Neuronal stem cell (in vitro differentiated cells): ENCODE results near the gene COA1. TPM values are rescaled to one million over a fixed set of nuclear protein-coding genes. Genes with fewer than 3 reads are reported as not detected.
"Not testable (repeated sequence)": the region's sequence is repeated elsewhere in the genome, so short reads cannot be mapped to it uniquely, and the experiment has no call there.

Experiments used
- DNase-seq: peaks from one replicate; pipeline ENCODE4 v3.0.0-alpha.2; 2013; ENCODE audit warnings: low spot score
- H2AFZ ChIP-seq: one replicate; pipeline ENCODE4 v1.6.1; 2013; ENCODE audit warnings: mild to moderate bottlenecking, low read length, inconsistent platforms
- H2AK5ac ChIP-seq: 2 replicates; pipeline ENCODE4 v1.6.1; 2013; ENCODE audit warnings: low read depth, mild to moderate bottlenecking, inconsistent platforms, low read length, moderate library complexity, mixed read lengths
- H2BK120ac ChIP-seq: 2 replicates; pipeline ENCODE4 v1.6.1; 2013; ENCODE audit warnings: low read depth, mild to moderate bottlenecking, inconsistent platforms, low read length, moderate library complexity, mixed read lengths
- H2BK12ac ChIP-seq: one replicate; pipeline ENCODE4 v1.6.1; 2013; ENCODE audit warnings: low read length, inconsistent platforms
- H2BK15ac ChIP-seq: 2 replicates; pipeline ENCODE4 v1.6.1; 2013; ENCODE audit warnings: mild to moderate bottlenecking, low read length, inconsistent platforms, mixed read lengths
- H2BK5ac ChIP-seq: one replicate; pipeline ENCODE4 v1.6.1; 2013; ENCODE audit warnings: inconsistent platforms, mild to moderate bottlenecking, low read length, moderate library complexity
- H3K14ac ChIP-seq: one replicate; pipeline ENCODE4 v1.6.1; 2013; ENCODE audit warnings: low read length, inconsistent platforms
- H3K18ac ChIP-seq: 2 replicates; pipeline ENCODE4 v1.6.1; 2013; ENCODE audit warnings: low read length, inconsistent platforms
- H3K23ac ChIP-seq: 2 replicates; pipeline ENCODE4 v1.6.1; 2013; ENCODE audit warnings: low read depth, mild to moderate bottlenecking, mixed read lengths, low read length, inconsistent platforms; ENCODE audit not compliant: poor library complexity
- H3K27ac ChIP-seq: replicated peaks from 3 replicates; pipeline ENCODE4 v1.5.1; 2013; ENCODE audit warnings: low read length, inconsistent platforms
- H3K27me3 ChIP-seq, 3 experiments: 2 replicates each; pipeline ENCODE4 v1.6.1; 2013; ENCODE audit warnings: low read length in 3 of 3, mild to moderate bottlenecking in 2 of 3, inconsistent platforms in 1 of 3, low read depth in 1 of 3, mixed read lengths in 1 of 3, moderate library complexity in 1 of 3; ENCODE audit not compliant: control insufficient read depth in 3 of 3, insufficient read depth in 3 of 3
- H3K36me3 ChIP-seq, 2 donors: replicated peaks in 1 of 2; 2 replicates each; pipeline ENCODE4 v1.6.1; 2013; ENCODE audit warnings: low read length in 2 of 2; ENCODE audit not compliant: control insufficient read depth in 2 of 2, insufficient read depth in 2 of 2
- H3K4ac ChIP-seq: 2 replicates; pipeline ENCODE4 v1.6.1; 2013; ENCODE audit warnings: inconsistent platforms, mild to moderate bottlenecking, low read length, moderate library complexity
- H3K4me1 ChIP-seq, 2 donors: 1 replicate in 1 of 2; 2 replicates in 1 of 2; pipeline ENCODE4 v1.6.1; 2013; ENCODE audit warnings: low read length in 2 of 2, low read depth in 1 of 2; ENCODE audit not compliant: control insufficient read depth in 2 of 2, insufficient read depth in 1 of 2
- H3K4me2 ChIP-seq: one replicate; pipeline ENCODE4 v1.6.1; 2013; ENCODE audit warnings: mild to moderate bottlenecking, low read length, inconsistent platforms; ENCODE audit not compliant: insufficient read depth, poor library complexity, severe bottlenecking
- H3K4me3 ChIP-seq, 2 donors: 2 replicates each; pipeline ENCODE4 v1.5.1; 2013; ENCODE audit warnings: low read length in 2 of 2, mild to moderate bottlenecking in 2 of 2, inconsistent platforms in 1 of 2, moderate library complexity in 1 of 2
- H3K79me1 ChIP-seq: one replicate; pipeline ENCODE4 v1.6.1; 2013; ENCODE audit warnings: low read depth, mild to moderate bottlenecking, inconsistent platforms, low read length, moderate library complexity
- H3K9ac ChIP-seq: one replicate; pipeline ENCODE4 v1.6.1; 2013; ENCODE audit warnings: mild to moderate bottlenecking, low read depth, low read length, inconsistent platforms; ENCODE audit not compliant: poor library complexity
- H3K9me3 ChIP-seq, 2 donors: replicated peaks in 1 of 2; 2 replicates each; pipeline versions ENCODE3 to v1.6.1; 2013; ENCODE audit warnings: low read length in 2 of 2, mild to moderate bottlenecking in 2 of 2, inconsistent platforms in 1 of 2, low read depth in 1 of 2, mixed read lengths in 1 of 2, moderate library complexity in 1 of 2; ENCODE audit not compliant: control insufficient read depth in 2 of 2, insufficient read depth in 1 of 2
- H4K8ac ChIP-seq: one replicate; pipeline ENCODE4 v1.6.1; 2013; ENCODE audit warnings: low read depth, mild to moderate bottlenecking, inconsistent platforms, low read length, moderate library complexity
- H4K91ac ChIP-seq: one replicate; pipeline ENCODE4 v1.6.1; 2013; ENCODE audit warnings: low read length, low read depth, mild to moderate bottlenecking, inconsistent platforms; ENCODE audit not compliant: poor library complexity
- WGBS, 2 donors: extraction: QIAGEN DNeasy Blood & Tissue Kit; methylation state at CpG; one replicate each; pipeline ENCODE4 v1.1.7; 2013; ENCODE audit warnings: missing lambda C conversion rate in 2 of 2, mixed read lengths in 1 of 2; ENCODE audit not compliant: insufficient read length in 2 of 2, insufficient replicate concordance in 1 of 2; ENCODE audit errors: extremely low coverage in 2 of 2; 5-methylcytosine and 5-hydroxymethylcytosine counted together
- polyA plus RNA-seq, 2 experiments: library from polyadenylated mRNA; stranded (reverse); fragments of 200-250 nt; gene quantifications; one replicate each; pipeline ENCODE4 v1.2.3, GENCODE V29; 2013

COA1 gene, protein sequence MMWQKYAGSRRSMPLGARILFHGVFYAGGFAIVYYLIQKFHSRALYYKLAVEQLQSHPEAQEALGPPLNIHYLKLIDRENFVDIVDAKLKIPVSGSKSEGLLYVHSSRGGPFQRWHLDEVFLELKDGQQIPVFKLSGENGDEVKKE
- polyA plus RNA-seq (2013, experiment 1 of 2) = 218 TPM
- 216 TPM for polyA plus RNA-seq (2013, experiment 2 of 2)

DNA sequence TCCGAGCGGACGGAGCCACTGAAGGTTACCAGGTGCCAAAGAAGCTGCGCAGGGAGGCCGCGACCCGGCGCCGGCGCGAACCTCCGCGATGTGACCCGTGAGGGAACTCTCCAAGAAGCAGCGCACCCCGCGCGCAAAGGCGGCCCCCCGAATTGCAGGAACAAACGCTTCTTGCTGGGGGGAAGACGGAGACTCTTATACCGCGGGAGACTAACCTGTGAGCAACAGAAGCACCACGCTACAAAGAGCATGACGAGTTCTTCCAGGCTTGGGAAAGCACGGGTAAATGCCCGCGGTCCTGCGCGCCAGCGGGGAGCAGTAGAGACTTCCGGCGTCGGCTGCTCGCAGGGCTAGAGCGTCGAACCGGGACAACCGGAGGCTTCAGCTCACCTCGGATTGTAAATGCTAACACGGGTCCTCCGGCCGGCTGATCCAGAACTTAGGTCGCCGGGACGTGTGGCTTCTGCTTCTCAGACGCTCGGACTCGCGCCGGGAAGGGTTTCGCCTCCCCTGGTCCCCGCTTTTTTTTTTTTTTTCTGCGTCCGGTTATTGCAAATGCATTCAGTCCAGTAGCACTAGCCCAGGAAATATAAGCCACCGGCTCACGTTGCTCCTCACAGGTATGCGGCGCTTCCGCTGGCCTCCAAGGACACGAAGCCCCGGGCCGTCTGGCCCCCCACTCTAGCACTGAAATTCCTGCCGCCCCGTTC, at the start of gene COA1:
COA1 (minus strand) TSS at position 310 of the 710 bp plus-strand sequence. CDS start 80,909 bp downstream, outside the sequence.
- Histone ChIP-seq H4K91ac (no peak within 1 kb of the TSS), H3K27ac (peak within 1 kb of the TSS; percentile 56), H3K36me3 (peaks cover 0 to 12% of the 10 kb centered on the region in 2 donors), H3K23ac (peak within 1 kb of the TSS; percentile 86), H4K8ac (no peak within 1 kb of the TSS), H2AFZ (peak within 1 kb of the TSS; percentile 86), H2AK5ac (no peak within 1 kb of the TSS), H3K4me2 (peak within 1 kb of the TSS; percentile 54), H3K4me3 (peak within 1 kb of the TSS; percentile 87 to 98), H3K9me3 (peaks cover 0 to 6% of the 10 kb centered on the region in 2 donors), H2BK15ac (no peak within 1 kb of the TSS), H2BK120ac (no peak within 1 kb of the TSS), H2BK12ac (no peak within 1 kb of the TSS), H3K79me1 (no peaks in the 10 kb centered on the region), H3K18ac (peak within 1 kb of the TSS; percentile 44), H3K14ac (no peak within 1 kb of the TSS), H2BK5ac (peak within 1 kb of the TSS; percentile 93), H3K9ac (peak within 1 kb of the TSS; percentile 90), H3K4ac (no peak within 1 kb of the TSS), H3K4me1 (peaks cover 0 to 2% of the 10 kb centered on the region in 2 donors), H3K27me3 (peaks cover 0 to 3% (median 0%) of the 10 kb centered on the region in 3 experiments)
- no CpG with 5 or more reads among the region's 66 CpGs for WGBS, 2 donors
- DNase-seq = peak; percentile 82

DNA sequence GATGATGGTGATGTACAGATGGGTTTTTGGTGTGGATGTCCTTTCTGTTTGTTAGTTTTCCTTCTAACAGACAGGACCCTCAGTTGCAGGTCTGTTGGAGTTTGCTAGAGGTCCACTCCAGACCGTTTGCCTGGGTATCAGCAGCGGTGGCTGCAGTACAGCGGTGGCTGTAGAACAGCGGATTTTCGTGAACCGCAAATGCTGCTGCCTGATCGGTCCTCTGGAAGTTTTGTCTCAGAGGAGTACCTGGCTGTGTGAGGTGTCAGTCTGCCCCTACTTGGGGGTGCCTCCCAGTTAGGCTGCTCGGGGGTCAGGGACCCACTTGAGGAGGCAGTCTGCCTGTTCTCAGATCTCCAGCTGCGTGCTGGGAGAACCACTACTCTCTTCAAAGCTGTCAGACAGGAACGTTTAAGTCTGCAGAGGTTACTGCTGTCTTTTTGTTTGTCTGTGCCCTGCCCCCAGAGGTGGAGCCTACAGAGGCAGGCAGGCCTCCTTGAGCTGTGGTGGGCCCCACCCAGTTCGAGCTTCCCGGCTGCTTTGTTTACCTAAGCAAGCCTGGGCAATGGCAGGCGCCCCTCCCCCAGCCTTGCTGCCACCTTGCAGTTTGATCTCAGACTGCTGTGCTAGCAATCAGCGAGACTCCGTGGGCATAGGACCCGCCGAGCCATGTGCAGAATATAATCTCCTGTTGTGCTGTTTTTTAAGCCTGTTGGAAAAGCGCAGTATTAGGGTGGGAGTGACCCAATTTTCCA, 49.1 kb upstream of the COA1 start:
- not testable (repeated sequence) for H3K14ac ChIP-seq
- no CpG with 5 or more reads among the region's 18 CpGs for WGBS, 2 donors

GRCh38 chr7:43775255-43775654, 45.9 kb upstream of the COA1 start:
- not testable (repeated sequence) for H2BK5ac ChIP-seq, H2BK12ac ChIP-seq, DNase-seq, H3K4ac ChIP-seq, H3K18ac ChIP-seq, H3K4me1 ChIP-seq, H2AK5ac ChIP-seq, H3K14ac ChIP-seq, H3K36me3 ChIP-seq, H2BK120ac ChIP-seq, H3K9me3 ChIP-seq, H2AFZ ChIP-seq, H3K9ac ChIP-seq, H4K91ac ChIP-seq, H3K27ac ChIP-seq, H3K4me3 ChIP-seq, H3K23ac ChIP-seq, H2BK15ac ChIP-seq, H3K27me3 ChIP-seq, H3K4me2 ChIP-seq, H3K79me1 ChIP-seq, H4K8ac ChIP-seq
- WGBS, 2 donors = no CpG with 5 or more reads among the region's 2 CpGs

More for the DNA sequence above, 49.1 kb upstream of the COA1 start:
- not testable (repeated sequence) for H2BK5ac ChIP-seq, H3K18ac ChIP-seq, H3K36me3 ChIP-seq, H2BK120ac ChIP-seq, H2BK15ac ChIP-seq, H3K23ac ChIP-seq, H2BK12ac ChIP-seq, H2AK5ac ChIP-seq, H3K27me3 ChIP-seq, H3K27ac ChIP-seq, H3K4me2 ChIP-seq, H4K8ac ChIP-seq, H3K4me3 ChIP-seq, H4K91ac ChIP-seq, H3K79me1 ChIP-seq, H3K9me3 ChIP-seq, H3K9ac ChIP-seq, H3K4me1 ChIP-seq, H2AFZ ChIP-seq, DNase-seq, H3K4ac ChIP-seq

DNA sequence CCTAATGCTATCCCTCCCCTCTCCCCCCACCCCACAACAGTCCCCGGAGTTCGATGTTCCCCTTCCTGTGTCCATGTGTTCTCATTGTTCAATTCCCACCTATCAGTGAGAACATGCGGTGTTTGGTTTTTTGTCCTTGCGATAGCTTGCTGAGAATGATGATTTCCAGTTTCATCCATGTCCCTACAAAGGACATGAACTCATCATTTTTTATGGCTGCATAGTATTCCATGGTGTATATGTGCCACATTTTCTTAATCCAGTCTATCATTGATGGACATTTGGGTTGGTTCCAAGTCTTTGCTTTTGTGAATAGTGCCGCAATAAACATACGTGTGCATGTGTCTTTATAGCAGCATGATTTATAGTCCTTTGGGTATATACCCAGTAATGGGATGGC, 43.9 kb upstream of the COA1 start:
- H2BK12ac ChIP-seq, H3K36me3 ChIP-seq, H3K14ac ChIP-seq, H3K23ac ChIP-seq, H3K18ac ChIP-seq, H4K91ac ChIP-seq, DNase-seq, H2BK120ac ChIP-seq, H2AFZ ChIP-seq, H3K4me3 ChIP-seq, H2BK5ac ChIP-seq, H3K27ac ChIP-seq, H3K4ac ChIP-seq, H3K79me1 ChIP-seq, H3K9ac ChIP-seq, H3K4me2 ChIP-seq, H2BK15ac ChIP-seq, H3K27me3 ChIP-seq, H2AK5ac ChIP-seq, H4K8ac ChIP-seq, H3K9me3 ChIP-seq, H3K4me1 ChIP-seq: not testable (repeated sequence)
- WGBS, 2 donors = no CpG with 5 or more reads among the region's 6 CpGs
